CD4-positive, alpha-beta T cell (primary cell): Measurements from ENCODE around the gene LIN7C. TPM values are rescaled to one million over a fixed set of nuclear protein-coding genes. Genes with fewer than 3 reads are reported as not detected.

Experiments
- ATAC-seq: fragments of 200-7000 bp; cut with Tn5 transposase; one replicate; pipeline ENCODE4 v1.10.0; 2022; ENCODE audit warnings: mild to moderate bottlenecking; ENCODE audit not compliant: poor library complexity
- CTCF ChIA-PET: fragments of 350-600 bp; sonication (Branson Sonifier 250); formaldehyde crosslinking; loops from one replicate; lab custom pipeline; 2021; ENCODE audit warnings: antibody characterized with exemption, inconsistent platforms; lab: Charles Lee
- POLR2A ChIA-PET: fragments of 350-600 bp; sonication (Branson Sonifier 250); formaldehyde crosslinking; loops from one replicate; lab custom pipeline; 2021; ENCODE audit warnings: antibody characterized with exemption, inconsistent platforms; lab: Charles Lee
- DNase-seq, 14 experiments: peaks; one replicate each; pipeline ENCODE4 v3.0.0-alpha.2; 2013 to 2020; ENCODE audit warnings: mixed read lengths in 2 of 14
- H3K27ac ChIP-seq, 2 donors: one replicate each; pipeline versions ENCODE4 v1.5.1 to v1.7.0; 2013; ENCODE audit warnings: low read length in 2 of 2, low read depth in 1 of 2, mild to moderate bottlenecking in 1 of 2
- H3K27me3 ChIP-seq, 2 experiments: 1 replicate in 1 of 2; 2 replicates in 1 of 2; pipeline versions ENCODE4 v1.6.1 to v1.7.0; 2013; ENCODE audit warnings: low read length in 2 of 2, control low read depth in 1 of 2, mild to moderate bottlenecking in 1 of 2, moderate library complexity in 1 of 2; ENCODE audit not compliant: insufficient read depth in 2 of 2, control insufficient read depth in 1 of 2
- H3K36me3 ChIP-seq: one replicate; pipeline ENCODE4 v1.6.1; 2013; ENCODE audit warnings: low read length, control low read depth; ENCODE audit not compliant: insufficient read depth
- H3K4me1 ChIP-seq: one replicate; pipeline ENCODE4 v1.6.1; 2013; ENCODE audit warnings: low read length, control low read depth; ENCODE audit not compliant: insufficient read depth
- H3K4me3 ChIP-seq: one replicate; pipeline ENCODE4 v1.5.1; 2013; ENCODE audit warnings: mild to moderate bottlenecking, low read length, moderate library complexity
- H3K9me3 ChIP-seq, 2 experiments: 1 replicate in 1 of 2; 2 replicates in 1 of 2; pipeline versions ENCODE4 v1.6.1 to v1.7.0; 2013; ENCODE audit warnings: low read length in 2 of 2, mild to moderate bottlenecking in 2 of 2, control low read depth in 1 of 2, moderate library complexity in 1 of 2; ENCODE audit not compliant: control insufficient read depth in 1 of 2, insufficient read depth in 1 of 2
- H3K27ac Mint-ChIP-seq: one replicate; pipeline ENCODE4 v1.8.0; 2020; ENCODE audit warnings: mixed read lengths
- H3K27me3 Mint-ChIP-seq: one replicate; pipeline ENCODE4 v1.8.0; 2021; ENCODE audit warnings: mixed read lengths
- H3K36me3 Mint-ChIP-seq: one replicate; pipeline ENCODE4 v1.8.0; 2021; ENCODE audit warnings: low read depth, mixed read lengths
- H3K4me1 Mint-ChIP-seq: one replicate; pipeline ENCODE4 v1.8.0; 2021; ENCODE audit warnings: low read depth, mixed read lengths
- H3K4me3 Mint-ChIP-seq: one replicate; pipeline ENCODE4 v1.8.0; 2020; ENCODE audit warnings: mild to moderate bottlenecking, mixed read lengths
- H3K9me3 Mint-ChIP-seq: one replicate; pipeline ENCODE4 v1.8.0; 2020; ENCODE audit warnings: mixed read lengths
- CTCF ChIP-seq: fragments of 200-600 bp; IDR thresholded peaks from one replicate; pipeline ENCODE4 v1.8.0; 2022; ENCODE audit warnings: antibody characterized with exemption, mild to moderate bottlenecking
- intact Hi-C, 2 experiments: fragments of 100-400 bp; cut with DNase I in 1 of 2; cut with micrococcal nuclease in 1 of 2; formaldehyde crosslinking; loops; one replicate each; pipeline versions ENCODE4 v1.15.1 to v1.9.0; 2023 to 2025; cut with DNase I, micrococcal nuclease
- total RNA-seq, 174 experiments: library from RNA in 2 of 174; stranded (reverse) in 2 of 174; gene quantifications; one replicate each; pipeline ENCODE4 v1.2.3 and lab custom pipeline; 2021 to 2026

The LIN7C gene
- total RNA-seq, 2 experiments from 2014 or later = 27.1 to 27.6 TPM

GRCh38 chr11:27535103-27535502 is 28.5 kb upstream of the LIN7C start:
- no peak overlapping the region for H3K4me3 Mint-ChIP-seq
- no peaks in the 10 kb centered on the region for H3K27me3 Mint-ChIP-seq
- ChIA-PET POLR2A (no interaction called here), CTCF (no interaction called here)
- intact Hi-C loops = no loop called here
- no peaks in the 10 kb centered on the region for H3K4me1 Mint-ChIP-seq
- no peak for TF ChIP-seq CTCF
- H3K36me3 ChIP-seq = no peaks in the 10 kb centered on the region
- H3K36me3 Mint-ChIP-seq = no peaks in the 10 kb centered on the region
- no peak overlapping the region for H3K27ac Mint-ChIP-seq
- DNase-seq = no peak
- no peaks in the 10 kb centered on the region for H3K27me3 ChIP-seq
- H3K4me1 ChIP-seq = no peaks in the 10 kb centered on the region
- no peak overlapping the region for H3K27ac ChIP-seq
- ATAC-seq = no peak
- no peak overlapping the region for H3K4me3 ChIP-seq
- no peaks in the 10 kb centered on the region for H3K9me3 Mint-ChIP-seq
- no peaks in the 10 kb centered on the region for H3K9me3 ChIP-seq

GRCh38 chr11:27532652-27533325 is 26.2 kb upstream of the LIN7C start:
- no peak overlapping the region for H3K27ac Mint-ChIP-seq
- intact Hi-C loops = no loop called here

GRCh38 chr11:27528712-27529111 is 22.1 kb upstream of the LIN7C start:
- Mint-ChIP-seq H3K4me3 (no peak overlapping the region), H3K27me3 (no peaks in the 10 kb centered on the region), H3K36me3 (no peaks in the 10 kb centered on the region), H3K4me1 (no peaks in the 10 kb centered on the region), H3K27ac (no peak overlapping the region), H3K9me3 (no peaks in the 10 kb centered on the region)
- H3K27me3 ChIP-seq = peaks cover 0 to 3% of the 10 kb centered on the region in 2 experiments
- H3K27ac ChIP-seq = no peak overlapping the region
- no peaks in the 10 kb centered on the region for H3K4me1 ChIP-seq
- no peak for DNase-seq
- H3K9me3 ChIP-seq = no peaks in the 10 kb centered on the region
- ATAC-seq = no peak
- CTCF ChIA-PET = interaction anchor here (1.3 kb wide), 1 partner anchor 43 kb away, joined by 3 read pairs; no protein-coding TSS in a partner anchor
- H3K36me3 ChIP-seq = no peaks in the 10 kb centered on the region
- intact Hi-C loops = no loop called here
- no peak overlapping the region for H3K4me3 ChIP-seq
- no peak for TF ChIP-seq CTCF
- POLR2A ChIA-PET = no interaction called here

More at GRCh38 chr11:27532652-27533325, 26.2 kb upstream of the LIN7C start:
- ChIA-PET CTCF (no interaction called here), POLR2A (no interaction called here)
- no peak for DNase-seq
- no peaks in the 10 kb centered on the region for H3K27me3 ChIP-seq
- no peak for ATAC-seq
- H3K9me3 ChIP-seq = no peaks in the 10 kb centered on the region
- no peaks in the 10 kb centered on the region for H3K4me1 Mint-ChIP-seq
- no peaks in the 10 kb centered on the region for H3K4me1 ChIP-seq
- H3K36me3 ChIP-seq = no peaks in the 10 kb centered on the region
- no peaks in the 10 kb centered on the region for H3K36me3 Mint-ChIP-seq
- TF ChIP-seq CTCF = no peak
- H3K9me3 Mint-ChIP-seq = no peaks in the 10 kb centered on the region
- H3K4me3 ChIP-seq = no peak overlapping the region
- no peaks in the 10 kb centered on the region for H3K27me3 Mint-ChIP-seq
- no peak overlapping the region for H3K27ac ChIP-seq
- no peak overlapping the region for H3K4me3 Mint-ChIP-seq
